Activated naive CD8-positive, alpha-beta T cell treated with anti-CD3 and anti-CD28 coated beads, Interleukin-2, amount 10 ng/mL, durations not matched to agents 7 days and 5 days (primary cell): ENCODE data around the gene NIN. TPM values are rescaled to one million over a fixed set of nuclear protein-coding genes. Genes with fewer than 3 reads are reported as not detected.
A peak's percentile ranks its signal among the peaks of the same experiment; 100 is the strongest.

Experiments used
- ATAC-seq: fragments of 150-1000 bp; cut with Tn5 transposase; one replicate; pipeline ENCODE4 v1.10.0; 2021; ENCODE audit warnings: low read depth, moderate library complexity
- POLR2A ChIA-PET: fragments of 350-600 bp; sonication (Branson Sonifier 250); formaldehyde crosslinking; loops from one replicate; lab custom pipeline; 2021; ENCODE audit warnings: antibody characterized with exemption; lab: Charles Lee
- DNase-seq: peaks from one replicate; pipeline ENCODE4 v3.0.0; 2021
- H3K27ac Mint-ChIP-seq: one replicate; pipeline ENCODE4 v1.8.0; 2022; ENCODE audit warnings: mild to moderate bottlenecking, mixed read lengths
- H3K27me3 Mint-ChIP-seq: one replicate; pipeline ENCODE4 v1.8.0; 2022; ENCODE audit warnings: mild to moderate bottlenecking, moderate library complexity, mixed read lengths
- H3K36me3 Mint-ChIP-seq: one replicate; pipeline ENCODE4 v1.8.0; 2021; ENCODE audit warnings: mild to moderate bottlenecking, mixed read lengths
- H3K4me1 Mint-ChIP-seq: one replicate; pipeline ENCODE4 v1.8.0; 2021; ENCODE audit warnings: mixed read lengths
- H3K4me3 Mint-ChIP-seq: one replicate; pipeline ENCODE4 v1.8.0; 2022; ENCODE audit warnings: mild to moderate bottlenecking, moderate library complexity, mixed read lengths
- H3K9me3 Mint-ChIP-seq: one replicate; pipeline ENCODE4 v1.8.0; 2021; ENCODE audit warnings: mixed read lengths
- total RNA-seq, 2 experiments: library from RNA; stranded (reverse); gene quantifications; one replicate each; pipeline ENCODE4 v1.2.3, GENCODE V29; 2021

The NIN gene, protein sequence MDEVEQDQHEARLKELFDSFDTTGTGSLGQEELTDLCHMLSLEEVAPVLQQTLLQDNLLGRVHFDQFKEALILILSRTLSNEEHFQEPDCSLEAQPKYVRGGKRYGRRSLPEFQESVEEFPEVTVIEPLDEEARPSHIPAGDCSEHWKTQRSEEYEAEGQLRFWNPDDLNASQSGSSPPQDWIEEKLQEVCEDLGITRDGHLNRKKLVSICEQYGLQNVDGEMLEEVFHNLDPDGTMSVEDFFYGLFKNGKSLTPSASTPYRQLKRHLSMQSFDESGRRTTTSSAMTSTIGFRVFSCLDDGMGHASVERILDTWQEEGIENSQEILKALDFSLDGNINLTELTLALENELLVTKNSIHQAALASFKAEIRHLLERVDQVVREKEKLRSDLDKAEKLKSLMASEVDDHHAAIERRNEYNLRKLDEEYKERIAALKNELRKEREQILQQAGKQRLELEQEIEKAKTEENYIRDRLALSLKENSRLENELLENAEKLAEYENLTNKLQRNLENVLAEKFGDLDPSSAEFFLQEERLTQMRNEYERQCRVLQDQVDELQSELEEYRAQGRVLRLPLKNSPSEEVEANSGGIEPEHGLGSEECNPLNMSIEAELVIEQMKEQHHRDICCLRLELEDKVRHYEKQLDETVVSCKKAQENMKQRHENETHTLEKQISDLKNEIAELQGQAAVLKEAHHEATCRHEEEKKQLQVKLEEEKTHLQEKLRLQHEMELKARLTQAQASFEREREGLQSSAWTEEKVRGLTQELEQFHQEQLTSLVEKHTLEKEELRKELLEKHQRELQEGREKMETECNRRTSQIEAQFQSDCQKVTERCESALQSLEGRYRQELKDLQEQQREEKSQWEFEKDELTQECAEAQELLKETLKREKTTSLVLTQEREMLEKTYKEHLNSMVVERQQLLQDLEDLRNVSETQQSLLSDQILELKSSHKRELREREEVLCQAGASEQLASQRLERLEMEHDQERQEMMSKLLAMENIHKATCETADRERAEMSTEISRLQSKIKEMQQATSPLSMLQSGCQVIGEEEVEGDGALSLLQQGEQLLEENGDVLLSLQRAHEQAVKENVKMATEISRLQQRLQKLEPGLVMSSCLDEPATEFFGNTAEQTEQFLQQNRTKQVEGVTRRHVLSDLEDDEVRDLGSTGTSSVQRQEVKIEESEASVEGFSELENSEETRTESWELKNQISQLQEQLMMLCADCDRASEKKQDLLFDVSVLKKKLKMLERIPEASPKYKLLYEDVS (N-terminal part only)
- 100 to 1,000 TPM; 106 to 113 TPM for total RNA-seq

DNA sequence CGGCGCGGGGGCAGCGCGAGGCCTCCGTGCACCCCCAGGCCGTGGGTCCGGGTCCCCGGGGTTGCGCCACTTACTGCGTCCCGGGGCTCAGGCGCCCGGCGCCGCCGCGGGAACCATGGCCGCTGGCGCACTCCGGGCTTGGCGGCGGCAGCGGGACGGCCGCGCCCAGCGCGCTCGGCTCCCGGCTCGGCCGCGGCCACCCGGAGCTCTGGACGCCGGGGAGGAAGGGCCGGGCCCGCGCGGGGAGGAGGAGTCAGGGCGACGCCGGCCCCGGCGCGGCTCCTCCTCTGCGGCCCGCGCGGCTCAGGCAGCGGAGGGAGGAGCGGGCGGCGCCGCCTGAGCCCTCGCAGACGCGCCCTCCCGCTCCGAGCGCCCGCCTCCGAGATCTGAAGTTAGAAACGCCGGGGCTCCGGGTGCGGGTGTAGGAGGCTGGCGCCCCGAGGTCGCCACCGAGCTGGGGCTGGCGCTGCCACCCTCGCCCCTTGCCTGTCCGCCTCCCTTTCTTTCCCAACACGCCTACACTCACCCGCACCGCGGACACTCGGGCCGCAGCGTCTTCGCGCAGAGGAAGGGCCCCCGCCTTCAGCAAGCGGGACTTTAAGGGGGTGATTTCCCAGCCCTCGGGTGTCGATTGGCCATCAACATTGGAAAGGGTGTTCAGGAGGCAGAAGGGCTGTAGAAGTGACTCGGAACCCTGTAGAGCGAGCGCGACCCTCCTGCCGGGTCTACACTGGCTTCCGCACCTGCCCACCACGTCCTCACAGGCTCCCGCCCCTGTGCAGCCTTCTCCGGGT lies at the start of gene NIN:
TSS of gene NIN (minus strand) at position 231 of the 794 bp plus-strand sequence. CDS start 9,106 bp downstream, outside the sequence.
- H3K27ac Mint-ChIP-seq, result peak within 1 kb of the TSS; percentile 95
- peaks cover 35% of the 10 kb centered on the region for H3K4me1 Mint-ChIP-seq

DNA sequence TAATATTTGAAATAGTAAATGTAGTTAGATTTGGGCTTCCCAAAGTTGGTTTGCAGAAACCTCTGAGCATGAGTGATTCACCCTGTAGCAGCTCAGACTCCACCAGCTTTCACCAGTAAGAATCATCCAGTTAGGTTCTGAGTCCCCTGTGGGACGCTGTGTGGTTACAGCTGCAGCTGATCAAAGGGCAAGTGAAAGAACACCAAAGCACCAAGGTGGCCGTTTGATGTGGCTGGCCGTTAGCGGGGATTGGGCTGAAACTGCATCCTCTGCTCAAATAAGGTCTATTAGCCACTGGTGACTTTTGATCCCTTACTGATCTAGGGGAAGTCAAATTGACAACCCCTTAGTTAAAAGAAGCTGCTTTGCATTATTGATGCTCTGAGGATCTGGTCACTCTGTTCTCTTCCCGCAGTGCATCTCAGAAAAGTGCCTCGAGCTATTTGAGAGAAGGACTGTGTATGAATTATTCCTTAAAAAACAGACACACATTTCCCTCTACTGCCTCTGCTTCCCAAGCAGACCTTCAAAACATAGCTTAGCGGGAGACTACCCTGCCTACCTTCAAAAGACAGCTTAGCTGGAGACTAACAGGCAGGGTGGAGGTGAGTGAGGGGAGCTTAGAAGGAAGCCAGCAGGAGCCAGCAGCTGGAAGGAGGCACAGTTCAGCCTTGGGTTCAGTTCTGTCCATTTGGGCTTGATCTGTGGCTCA lies 44.6 kb upstream of the NIN start:
- Mint-ChIP-seq H3K27me3 (peaks cover 86% of the 10 kb centered on the region), H3K27ac (no peak overlapping the region), H3K9me3 (no peaks in the 10 kb centered on the region), H3K4me1 (peaks cover 32% of the 10 kb centered on the region), H3K4me3 (peak overlapping the region; percentile 75), H3K36me3 (no peaks in the 10 kb centered on the region)
- DNase-seq (peak; percentile 73), ATAC-seq (peak; percentile 95)
- POLR2A ChIA-PET, result interaction anchor here (1.3 kb wide), 1 partner anchor 16 kb away, joined by 10 read pairs; no protein-coding TSS in a partner anchor

More for the DNA sequence above, at the start of gene NIN:
- Mint-ChIP-seq H3K36me3 (peaks cover 16% of the 10 kb centered on the region), H3K9me3 (no peaks in the 10 kb centered on the region), H3K27me3 (peaks cover 9% of the 10 kb centered on the region), H3K4me3 (peak within 1 kb of the TSS; percentile 96)
- DNase-seq, result peak; percentile 86
- POLR2A ChIA-PET, result interaction anchor here (0.5 to 3.7 kb wide), 11 partner anchors 8 to 698 kb away, joined by 3 to 34 read pairs (median 4); no protein-coding TSS in a partner anchor
- peak; percentile 89 for ATAC-seq

DNA sequence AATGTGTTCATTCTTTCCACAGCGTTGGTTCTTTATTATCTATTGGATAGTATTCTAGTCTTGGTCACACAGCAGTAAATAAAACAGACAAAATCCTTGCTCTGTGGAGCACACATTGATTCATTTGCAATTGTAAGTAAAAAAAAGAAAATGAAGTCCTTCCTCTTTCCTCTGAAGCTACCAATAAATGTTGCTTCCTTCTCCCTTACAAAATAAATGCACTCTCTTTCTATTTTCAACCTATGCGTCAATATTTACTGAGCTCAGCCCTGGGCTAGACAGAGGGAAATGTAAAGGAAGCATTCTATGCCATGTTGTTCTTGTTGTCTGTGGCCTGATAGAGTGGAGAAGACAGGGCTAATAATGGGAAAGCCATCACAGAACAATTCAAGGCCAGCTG lies 43.8 kb upstream of the NIN start:
- POLR2A ChIA-PET, result interaction anchor here (1.3 kb wide), 1 partner anchor 15 kb away, joined by 10 read pairs; no protein-coding TSS in a partner anchor
- Mint-ChIP-seq H3K4me1 (peaks cover 33% of the 10 kb centered on the region), H3K27ac (peak overlapping the region; percentile 3), H3K9me3 (no peaks in the 10 kb centered on the region), H3K4me3 (peak overlapping the region; percentile 75), H3K36me3 (peaks cover 1% of the 10 kb centered on the region), H3K27me3 (peaks cover 86% of the 10 kb centered on the region)
- ATAC-seq, result no peak
- DNase-seq, result no peak

DNA sequence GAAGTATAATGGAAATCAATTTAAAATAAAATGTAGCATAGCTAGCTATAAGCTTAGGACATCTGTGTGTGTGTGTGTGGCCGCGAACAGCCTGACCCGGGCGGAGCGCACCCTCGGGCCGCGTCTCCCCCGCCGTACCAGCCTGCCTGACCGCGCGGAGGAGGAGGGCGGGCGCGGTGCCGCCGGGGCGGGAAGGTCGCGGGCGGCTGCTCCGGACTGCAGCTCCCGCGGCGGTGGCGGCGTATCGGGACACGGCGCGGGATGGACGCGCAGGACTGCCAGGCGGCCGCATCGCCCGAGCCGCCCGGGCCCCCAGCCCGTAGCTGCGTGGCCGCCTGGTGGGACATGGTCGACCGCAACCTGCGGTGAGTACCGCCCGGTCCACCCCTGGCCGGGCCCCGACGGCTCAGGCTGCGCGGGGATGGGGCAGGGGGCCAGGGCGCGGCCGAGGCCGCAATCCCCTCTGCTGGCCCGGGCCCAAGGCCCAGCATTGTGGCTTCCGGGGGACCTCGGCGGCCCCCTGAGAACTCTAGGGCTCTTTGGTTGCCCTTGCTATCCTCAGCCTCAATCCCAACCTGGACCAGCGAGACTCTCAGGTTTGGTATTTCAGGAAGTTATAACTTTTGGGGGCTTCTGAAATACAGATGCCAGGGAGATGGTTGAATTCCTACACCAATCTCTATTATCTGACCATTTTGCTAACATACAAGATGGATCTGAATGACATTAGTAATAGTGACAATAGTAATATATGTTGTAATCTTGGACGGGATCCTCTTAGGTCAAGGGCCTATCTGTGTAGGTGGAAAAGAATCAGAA lies 41.2 kb upstream of the NIN start, which contains the start of gene ABHD12B:
TSS of gene ABHD12B (plus strand) at position 140 of the 819 bp plus-strand sequence. CDS start at position 262, 122 bp downstream.
- H3K4me3 Mint-ChIP-seq, result peak within 1 kb of the TSS; percentile 3
- POLR2A ChIA-PET, result no interaction called here
- no peak within 1 kb of the TSS for H3K27ac Mint-ChIP-seq
- H3K4me1 Mint-ChIP-seq, result peaks cover 33% of the 10 kb centered on the region
- peaks cover 1% of the 10 kb centered on the region for H3K36me3 Mint-ChIP-seq
- H3K27me3 Mint-ChIP-seq, result peaks cover 80% of the 10 kb centered on the region
- no peak for ATAC-seq
- no peak for DNase-seq
- H3K9me3 Mint-ChIP-seq, result no peaks in the 10 kb centered on the region

DNA sequence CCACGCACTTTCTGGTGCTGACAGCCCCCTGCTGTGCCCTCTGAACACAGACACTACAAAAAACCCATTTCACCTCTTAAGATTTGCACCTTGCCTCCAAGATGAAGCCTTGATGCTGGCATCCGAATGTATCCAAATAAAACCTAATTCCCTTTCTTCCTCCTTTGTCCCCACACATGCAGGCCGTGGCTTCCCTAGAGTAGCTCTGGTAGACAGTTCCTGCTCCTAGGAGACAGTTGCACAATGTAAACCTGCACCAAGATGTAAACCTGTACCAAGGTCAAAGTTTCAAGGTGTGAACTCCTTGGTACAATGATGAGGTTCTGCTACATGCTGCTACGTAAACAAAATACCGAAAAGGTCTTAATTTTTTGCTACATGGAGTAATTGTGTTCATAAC lies 40.3 kb upstream of the NIN start:
- ATAC-seq (no peak), DNase-seq (no peak)
- H3K4me3 Mint-ChIP-seq, result peak overlapping the region; percentile 3
- POLR2A ChIA-PET, result no interaction called here
- H3K27ac Mint-ChIP-seq, result no peak overlapping the region
- H3K4me1 Mint-ChIP-seq, result peaks cover 32% of the 10 kb centered on the region
- H3K9me3 Mint-ChIP-seq, result no peaks in the 10 kb centered on the region
- peaks cover 80% of the 10 kb centered on the region for H3K27me3 Mint-ChIP-seq
- H3K36me3 Mint-ChIP-seq, result peaks cover 1% of the 10 kb centered on the region

DNA sequence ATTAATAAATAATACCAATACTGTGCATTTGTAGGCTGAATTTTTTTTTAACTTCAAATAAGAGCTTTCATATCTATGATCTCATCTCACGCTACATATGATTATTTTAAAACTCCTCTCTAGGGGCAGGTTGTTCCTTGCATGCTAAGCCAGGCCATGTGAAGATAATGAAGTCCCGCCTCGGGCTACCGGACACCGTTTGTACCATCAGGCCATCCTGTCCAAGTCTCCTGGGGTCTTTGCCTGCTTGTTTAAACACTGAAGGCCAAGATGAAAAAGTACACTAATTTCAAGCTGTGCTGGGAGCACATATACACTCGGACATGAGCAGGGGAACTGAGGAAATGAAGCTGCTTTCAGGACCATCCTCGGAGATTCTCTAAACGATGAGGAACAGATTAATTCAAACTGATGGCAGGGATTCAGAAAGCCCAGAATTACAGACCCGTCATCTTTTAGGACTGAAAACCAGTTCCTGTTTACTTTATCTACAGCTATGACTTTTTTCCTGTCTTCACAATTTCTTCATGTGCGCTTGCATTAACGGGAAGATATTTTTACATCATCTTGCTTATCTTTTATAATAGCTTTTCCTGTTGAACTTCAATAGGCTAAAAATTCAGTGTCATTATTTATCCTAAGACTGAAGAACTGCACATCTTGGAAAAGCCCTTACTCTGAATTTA lies 34.6 kb upstream of the NIN start:
- POLR2A ChIA-PET, result interaction anchor here (0.6 kb wide), 1 partner anchor 19 kb away, joined by 3 read pairs; no protein-coding TSS in a partner anchor
- H3K9me3 Mint-ChIP-seq, result no peaks in the 10 kb centered on the region

DNA sequence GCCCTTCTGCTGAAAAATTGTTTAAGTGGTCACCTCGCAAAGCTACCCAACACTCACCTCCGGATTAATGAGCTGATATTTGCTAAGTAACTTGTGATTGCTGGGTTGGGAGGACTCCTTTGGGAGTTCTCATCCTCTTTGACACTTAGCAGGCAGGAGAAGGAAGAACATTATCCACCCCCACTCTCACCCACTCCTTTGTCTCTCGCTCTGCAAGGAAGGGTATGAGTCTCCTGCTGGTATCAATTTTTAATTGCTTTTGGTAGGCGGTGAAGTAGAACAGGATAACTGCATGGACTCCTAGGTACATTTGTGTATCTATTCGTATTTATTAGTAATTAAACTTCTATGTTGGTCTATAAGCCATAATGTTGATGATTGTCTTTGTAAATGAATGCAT lies 34.0 kb upstream of the NIN start:
- POLR2A ChIA-PET, result no interaction called here
- Mint-ChIP-seq H3K9me3 (no peaks in the 10 kb centered on the region), H3K4me1 (peaks cover 12% of the 10 kb centered on the region), H3K4me3 (no peak overlapping the region), H3K27me3 (peaks cover 43% of the 10 kb centered on the region), H3K36me3 (no peaks in the 10 kb centered on the region), H3K27ac (no peak overlapping the region)
- no peak for ATAC-seq
- no peak for DNase-seq

More for the DNA sequence above, 34.6 kb upstream of the NIN start:
- no peak for DNase-seq
- Mint-ChIP-seq H3K4me3 (no peak overlapping the region), H3K27ac (no peak overlapping the region), H3K4me1 (peaks cover 10% of the 10 kb centered on the region), H3K27me3 (peaks cover 49% of the 10 kb centered on the region), H3K36me3 (peaks cover 1% of the 10 kb centered on the region)
- ATAC-seq, result no peak

DNA sequence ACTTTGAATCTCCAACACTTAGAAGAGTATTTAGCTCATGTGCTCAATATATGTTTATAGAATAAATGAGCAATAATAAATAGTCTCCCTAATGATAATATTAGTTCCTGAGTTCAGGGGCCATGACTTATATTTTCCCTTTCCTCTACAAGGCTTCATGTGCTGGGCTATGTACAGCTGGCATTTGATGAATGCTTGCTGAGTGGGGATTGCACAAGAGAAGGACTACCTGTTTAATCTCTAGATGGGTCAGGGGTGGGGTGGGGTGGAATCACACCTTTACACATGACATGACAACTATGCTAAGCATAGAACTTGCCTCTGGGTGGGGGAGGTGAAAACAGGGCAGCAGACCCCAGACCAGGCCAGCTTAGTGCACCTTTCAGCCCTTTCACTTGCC lies 33.3 kb upstream of the NIN start:
- Mint-ChIP-seq H3K4me1 (peaks cover 14% of the 10 kb centered on the region), H3K27ac (no peak overlapping the region), H3K27me3 (peaks cover 36% of the 10 kb centered on the region), H3K36me3 (no peaks in the 10 kb centered on the region), H3K9me3 (no peaks in the 10 kb centered on the region), H3K4me3 (no peak overlapping the region)
- no peak for DNase-seq
- POLR2A ChIA-PET, result no interaction called here
- no peak for ATAC-seq

DNA sequence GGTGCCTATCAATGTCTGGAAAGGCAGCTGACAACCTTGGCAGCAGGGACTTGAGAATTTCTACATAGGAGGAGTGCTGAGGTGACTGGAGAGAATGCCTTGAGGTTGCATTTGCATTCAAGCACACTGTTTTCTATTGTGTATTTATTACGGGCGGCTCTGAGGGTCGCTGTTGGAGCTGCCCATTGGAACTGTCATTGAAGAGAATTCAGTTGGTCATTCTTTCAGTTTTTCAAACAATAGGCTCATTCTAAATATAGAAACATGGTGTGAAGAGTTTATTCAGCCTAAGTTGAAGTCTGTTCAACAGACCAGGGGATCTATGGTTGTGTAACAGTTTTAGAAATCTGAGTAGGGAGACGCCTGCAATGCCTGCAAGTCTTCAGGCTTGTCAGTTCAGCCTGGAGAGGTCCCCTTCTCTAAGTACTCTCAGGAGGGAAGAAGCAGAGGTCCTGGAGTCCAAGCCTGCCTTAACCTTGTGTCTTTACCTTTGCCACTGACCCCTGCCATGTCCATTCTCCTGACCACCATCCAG lies 31.1 kb upstream of the NIN start:
- Mint-ChIP-seq H3K4me1 (peaks cover 17% of the 10 kb centered on the region), H3K36me3 (no peaks in the 10 kb centered on the region), H3K4me3 (no peak overlapping the region), H3K27ac (no peak overlapping the region), H3K27me3 (peaks cover 21% of the 10 kb centered on the region), H3K9me3 (no peaks in the 10 kb centered on the region)
- DNase-seq (no peak), ATAC-seq (no peak)
- POLR2A ChIA-PET, result no interaction called here

DNA sequence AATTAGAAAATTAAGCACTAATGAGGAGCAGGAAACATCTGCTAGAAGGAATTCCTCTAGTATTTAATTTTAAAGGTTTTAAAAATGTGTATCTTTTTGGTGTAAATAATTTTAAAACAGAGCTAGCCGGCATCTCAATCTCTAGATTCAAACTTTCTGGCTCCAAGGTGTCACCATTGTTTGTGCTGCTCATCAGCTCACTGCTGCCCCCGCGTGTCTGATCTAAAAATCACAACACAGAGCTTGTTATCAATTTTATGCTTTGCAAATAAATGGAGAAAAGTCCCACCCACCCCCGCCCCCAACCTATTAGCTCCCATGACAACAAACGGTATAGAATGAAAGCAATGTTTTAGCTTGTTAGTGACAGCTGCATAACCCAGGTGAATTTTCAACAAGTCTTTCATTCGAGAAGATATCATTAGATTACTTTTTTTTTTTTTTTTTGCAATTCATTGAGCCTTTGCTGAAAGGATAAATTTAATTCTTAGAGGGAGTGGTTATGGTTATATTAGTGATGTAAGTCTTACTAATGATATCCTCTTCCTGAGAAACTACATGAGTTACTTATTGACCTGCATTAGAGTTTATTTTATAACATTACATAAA lies 29.6 kb upstream of the NIN start:
- Mint-ChIP-seq H3K27me3 (peaks cover 6% of the 10 kb centered on the region), H3K36me3 (no peaks in the 10 kb centered on the region), H3K9me3 (no peaks in the 10 kb centered on the region), H3K4me1 (peaks cover 17% of the 10 kb centered on the region), H3K27ac (peak overlapping the region; percentile 92), H3K4me3 (peak overlapping the region; percentile 86)
- ATAC-seq (peak; percentile 51), DNase-seq (peak; percentile 86)
- POLR2A ChIA-PET, result interaction anchor here (0.8 to 2.6 kb wide), 9 partner anchors 9 to 84 kb away, joined by 3 to 30 read pairs (median 10); partner anchors contain the start of gene NIN
